HuH-7.5 (cell line): ENCODE results near the gene LCN1.

Experiments
- DNase-seq: peaks from one replicate; pipeline ENCODE4 v3.0.0; 2011; ENCODE audit warnings: low spot score

The LCN1 gene

GRCh38 chr9:135488527-135488926 is 32.7 kb upstream of the LCN1 start:
- no peak for DNase-seq

- DNase-seq: no peak
Measured at GRCh38 chr9:135489188-135489906, 31.9 kb upstream of the LCN1 start.

- no peak for DNase-seq
Measured at GRCh38 chr9:135490166-135490870, 30.9 kb upstream of the LCN1 start.

- no peak for DNase-seq
Measured at GRCh38 chr9:135490980-135491464, 30.2 kb upstream of the LCN1 start.

- no peak for DNase-seq
Measured at GRCh38 chr9:135491764-135492163, 29.5 kb upstream of the LCN1 start.

- DNase-seq: no peak
Measured at GRCh38 chr9:135492886-135493669, 28.2 kb upstream of the LCN1 start.

- DNase-seq: no peak
Measured at GRCh38 chr9:135494791-135495559, 26.3 kb upstream of the LCN1 start.

GRCh38 chr9:135498381-135499126 is 22.7 kb upstream of the LCN1 start:
- no peak for DNase-seq

GRCh38 chr9:135499326-135500070 is 21.7 kb upstream of the LCN1 start:
- peak; percentile 87 for DNase-seq

GRCh38 chr9:135500071-135500524 is 21.1 kb upstream of the LCN1 start:
- no peak for DNase-seq

GRCh38 chr9:135500525-135501260 is 20.5 kb upstream of the LCN1 start, which contains the start of gene MRPS2:
Gene MRPS2 (plus strand): TSS chr9:135500682. CDS start chr9:135500711, 29 bp downstream.
- peak; percentile 91 for DNase-seq

- peak; percentile 81 for DNase-seq
Measured at GRCh38 chr9:135501261-135502167, 19.7 kb upstream of the LCN1 start.

GRCh38 chr9:135502168-135502872 is 18.9 kb upstream of the LCN1 start:
- DNase-seq: no peak

GRCh38 chr9:135502873-135503321 is 18.3 kb upstream of the LCN1 start:
- no peak for DNase-seq

GRCh38 chr9:135503371-135504261 is 17.6 kb upstream of the LCN1 start:
- no peak for DNase-seq
